GM18907 (cell line): Measurements from ENCODE around the gene SLC1A7.

ENCODE experiments used
- ATAC-seq: cut with Tn5 transposase; IDR thresholded peaks from one replicate; pipeline ENCODE4 v1.9.1; 2021; ENCODE audit warnings: mild to moderate bottlenecking, moderate library complexity; ENCODE audit not compliant: unreplicated experiment

Gene SLC1A7

DNA sequence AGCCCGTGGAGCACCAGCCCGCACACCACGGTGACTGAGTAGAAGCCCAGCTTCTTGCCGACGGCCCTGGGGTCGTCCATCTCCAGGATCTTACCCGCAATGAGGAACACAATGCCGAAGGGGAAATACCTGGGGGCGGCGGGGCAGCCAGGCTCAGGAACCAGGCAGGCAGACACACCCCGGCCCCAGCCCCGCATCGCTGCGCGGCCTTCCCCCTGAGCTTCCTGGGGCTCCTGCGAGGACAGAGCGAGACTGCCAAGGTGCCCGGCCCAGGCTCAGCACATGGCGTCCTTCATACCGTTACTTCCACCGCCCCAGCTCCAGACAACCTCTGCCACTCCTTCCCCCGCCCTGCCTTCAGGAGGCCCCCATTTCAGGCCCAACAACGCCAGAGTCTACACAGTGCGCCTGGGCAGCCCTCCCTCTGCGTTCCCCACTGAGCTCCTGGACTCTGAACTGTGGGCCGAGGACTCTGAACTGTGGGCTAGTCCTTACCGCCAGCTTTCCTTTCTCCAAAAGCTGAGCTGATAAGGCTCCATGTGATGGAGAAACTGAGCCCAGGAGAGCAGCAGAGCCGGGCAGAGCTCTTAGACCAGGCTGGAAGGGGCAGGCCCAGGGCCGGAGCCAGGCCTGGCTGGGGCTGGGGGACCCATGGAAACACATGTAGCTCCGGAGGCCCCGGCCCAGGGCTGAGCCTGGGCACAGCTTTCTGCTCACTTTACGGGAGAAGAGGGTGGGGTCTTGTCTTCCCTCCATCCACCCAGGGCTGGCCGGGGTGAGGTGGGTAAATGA, 49.6 kb downstream of the SLC1A7 start:
- ATAC-seq = no peak

DNA sequence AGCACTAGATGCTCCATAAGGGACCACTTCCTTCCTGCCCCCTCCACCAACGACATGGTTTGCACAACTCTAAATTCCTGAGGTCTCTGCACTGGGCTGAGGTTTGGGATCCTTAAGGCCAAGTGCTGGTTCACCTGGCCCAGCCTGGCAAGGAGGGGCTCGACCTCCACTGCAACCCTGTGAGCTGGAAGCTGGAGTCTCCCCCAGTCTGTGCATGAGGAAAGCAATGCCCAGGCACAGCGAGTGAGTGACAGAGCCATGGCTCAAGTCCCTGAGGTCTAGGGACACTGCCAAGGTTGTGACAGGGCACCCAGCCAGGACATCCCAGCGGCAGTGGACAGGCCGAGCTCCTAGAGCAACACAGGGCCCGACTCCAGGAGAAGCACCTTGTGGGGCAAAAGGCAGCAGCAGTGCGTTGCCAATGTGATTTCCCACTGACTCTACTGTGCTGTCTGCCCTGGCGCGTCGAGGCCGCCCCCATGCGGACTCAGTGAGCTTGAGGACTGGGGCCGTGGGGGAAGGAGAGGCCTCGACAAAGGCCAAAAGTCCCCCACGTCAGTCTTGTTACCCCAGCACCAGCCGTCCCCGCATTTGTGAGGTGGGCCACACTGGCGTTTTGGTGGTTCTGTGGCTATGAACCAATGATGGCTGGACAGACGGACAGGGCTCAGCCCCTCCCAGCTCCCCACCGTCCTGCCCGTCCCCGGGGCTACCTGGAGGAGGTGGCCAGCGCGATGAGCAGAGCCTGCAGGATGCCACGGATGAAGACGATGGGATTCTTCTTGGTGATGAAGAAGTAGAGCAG, 50.4 kb downstream of the SLC1A7 start:
- ATAC-seq = no peak

DNA sequence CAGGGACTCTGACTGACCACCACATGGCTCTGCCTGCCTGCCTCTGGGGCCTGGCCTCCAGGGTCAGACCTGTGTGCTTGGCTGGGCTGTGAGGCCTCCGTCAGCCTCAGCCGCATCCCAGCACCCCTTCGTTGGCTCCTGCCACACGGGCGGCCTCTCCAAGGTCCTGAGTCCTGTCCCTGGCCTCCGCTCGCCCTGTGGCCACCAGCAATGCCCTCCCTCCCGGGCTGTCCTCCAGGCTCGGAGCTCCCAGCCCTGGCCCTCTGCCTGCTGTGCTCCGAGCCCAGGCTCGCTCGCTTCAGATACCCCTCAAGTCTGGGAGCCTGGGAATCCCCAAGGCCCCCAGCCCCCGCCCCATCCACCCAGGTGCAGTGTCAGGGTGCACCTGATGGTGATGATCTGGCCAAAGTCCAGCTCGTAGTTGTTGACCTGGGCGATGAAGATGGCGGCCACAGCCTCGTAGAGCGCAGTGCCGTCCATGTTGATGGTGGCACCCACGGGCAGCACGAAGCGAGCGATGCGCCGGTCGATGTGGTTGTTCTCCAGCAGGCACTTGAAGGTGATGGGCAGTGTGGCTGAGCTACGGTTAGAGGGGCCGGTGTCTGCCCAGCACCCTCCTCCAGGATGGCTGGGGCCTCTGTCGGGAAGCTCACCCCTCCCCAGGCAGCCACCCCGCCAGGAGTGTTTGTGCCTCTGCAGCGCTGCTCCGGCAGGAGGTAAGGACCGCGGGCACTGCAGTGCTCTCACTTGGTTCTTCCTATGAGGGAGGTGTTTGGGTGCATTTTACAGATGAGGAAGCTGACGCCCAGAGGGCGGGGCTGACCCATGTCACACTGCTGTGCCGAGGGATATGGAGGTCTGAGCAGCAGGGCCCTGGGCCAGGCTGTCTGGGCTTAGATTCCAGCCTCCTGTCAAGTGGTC, 52.0 kb downstream of the SLC1A7 start:
- no peak for ATAC-seq

DNA sequence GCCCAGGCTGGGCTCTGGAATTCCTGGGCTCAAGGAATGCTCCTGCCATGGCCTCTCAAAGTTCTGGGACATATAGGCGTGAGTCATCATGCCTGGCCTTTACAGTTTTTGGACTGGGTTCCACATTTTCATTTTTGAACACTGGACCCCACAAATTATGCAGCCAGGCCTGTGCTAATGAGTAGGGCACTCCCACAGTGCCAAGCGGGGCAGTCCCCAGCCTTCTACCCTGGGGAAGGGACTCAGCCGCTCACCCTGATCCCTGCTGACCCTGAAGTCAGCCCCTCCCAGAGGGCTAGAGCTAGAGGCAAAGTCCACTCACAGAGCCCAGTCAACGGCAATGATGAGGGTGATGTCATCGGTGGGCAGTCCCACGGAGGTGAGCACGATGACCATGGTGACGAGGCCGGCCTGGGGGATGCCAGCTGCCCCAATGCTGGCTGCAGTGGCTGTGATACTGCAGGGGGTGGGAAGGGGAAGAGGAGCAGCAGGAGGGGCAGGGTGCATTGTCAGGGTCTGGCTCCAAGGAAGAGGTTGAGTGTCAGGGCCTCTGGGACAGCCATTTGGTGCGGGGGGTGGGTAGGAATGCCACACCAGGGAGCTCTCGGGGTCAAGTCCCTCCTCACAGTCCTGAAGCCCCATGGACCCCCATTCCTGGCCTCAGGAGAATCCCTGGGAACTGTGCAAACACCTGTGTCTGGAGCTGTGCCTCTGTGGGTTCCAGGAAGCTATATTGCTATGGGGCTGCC, 52.8 kb downstream of the SLC1A7 start:
- no peak for ATAC-seq

DNA sequence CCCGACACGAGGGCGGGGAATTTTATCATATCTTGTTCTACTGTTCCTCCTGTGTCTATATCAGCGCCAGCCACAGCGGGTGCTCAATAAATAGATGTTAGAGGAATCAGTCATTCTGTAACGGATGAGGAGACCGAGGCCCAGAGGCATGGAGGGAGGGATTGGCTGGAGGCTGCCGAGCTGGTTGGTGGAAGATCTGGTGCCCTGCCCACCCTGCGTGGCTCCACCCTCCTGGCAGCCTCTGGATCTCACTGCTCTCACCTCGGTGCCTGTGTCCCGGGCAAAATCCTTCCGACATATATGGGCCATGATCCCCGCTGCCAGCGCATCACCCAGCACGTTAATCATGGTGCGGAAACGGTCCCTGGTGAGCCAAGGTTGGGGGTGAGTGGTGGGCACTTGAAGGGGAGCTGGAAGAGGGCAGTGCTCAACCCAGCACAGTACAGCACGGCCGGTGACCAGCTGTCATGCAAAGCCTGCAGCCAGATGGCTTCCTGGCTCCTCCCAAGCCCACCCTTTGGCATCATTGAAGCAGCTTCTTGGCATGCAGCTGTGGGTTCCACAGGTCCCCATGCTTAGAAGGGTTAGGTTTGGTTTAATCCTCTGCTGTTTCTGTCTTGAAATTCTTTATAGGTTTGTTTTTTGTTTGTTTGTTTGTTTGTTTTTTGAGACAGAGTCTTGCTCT, 53.7 kb downstream of the SLC1A7 start:
- ATAC-seq = no peak

GRCh38 chr1:53087332-53088285, 54.8 kb downstream of the SLC1A7 start:
- no peak for ATAC-seq

GRCh38 chr1:53086491-53087070, 55.9 kb downstream of the SLC1A7 start:
- no peak for ATAC-seq

DNA sequence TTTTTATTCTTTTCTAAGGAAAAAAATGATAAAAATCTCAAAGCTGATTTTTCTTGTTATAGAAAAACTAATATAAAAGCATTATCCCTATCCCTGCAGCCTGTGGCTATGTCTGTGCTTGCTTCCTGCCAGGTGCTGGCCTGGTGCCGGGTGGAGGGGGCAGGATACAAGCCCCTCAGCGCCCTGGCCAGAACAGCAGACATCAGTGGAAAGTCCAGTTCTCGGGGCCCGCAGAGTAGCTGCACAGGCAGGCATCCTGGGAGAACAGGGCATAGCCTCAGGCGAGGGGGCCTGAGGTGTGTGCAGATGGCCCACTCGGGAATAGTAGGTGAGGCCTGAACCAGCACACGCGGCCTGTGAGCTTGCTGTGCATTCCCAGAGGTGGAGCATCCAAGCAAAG, 57.0 kb downstream of the SLC1A7 start:
- ATAC-seq = no peak

GRCh38 chr1:53084589-53084971, 57.9 kb downstream of the SLC1A7 start:
- ATAC-seq = no peak

DNA sequence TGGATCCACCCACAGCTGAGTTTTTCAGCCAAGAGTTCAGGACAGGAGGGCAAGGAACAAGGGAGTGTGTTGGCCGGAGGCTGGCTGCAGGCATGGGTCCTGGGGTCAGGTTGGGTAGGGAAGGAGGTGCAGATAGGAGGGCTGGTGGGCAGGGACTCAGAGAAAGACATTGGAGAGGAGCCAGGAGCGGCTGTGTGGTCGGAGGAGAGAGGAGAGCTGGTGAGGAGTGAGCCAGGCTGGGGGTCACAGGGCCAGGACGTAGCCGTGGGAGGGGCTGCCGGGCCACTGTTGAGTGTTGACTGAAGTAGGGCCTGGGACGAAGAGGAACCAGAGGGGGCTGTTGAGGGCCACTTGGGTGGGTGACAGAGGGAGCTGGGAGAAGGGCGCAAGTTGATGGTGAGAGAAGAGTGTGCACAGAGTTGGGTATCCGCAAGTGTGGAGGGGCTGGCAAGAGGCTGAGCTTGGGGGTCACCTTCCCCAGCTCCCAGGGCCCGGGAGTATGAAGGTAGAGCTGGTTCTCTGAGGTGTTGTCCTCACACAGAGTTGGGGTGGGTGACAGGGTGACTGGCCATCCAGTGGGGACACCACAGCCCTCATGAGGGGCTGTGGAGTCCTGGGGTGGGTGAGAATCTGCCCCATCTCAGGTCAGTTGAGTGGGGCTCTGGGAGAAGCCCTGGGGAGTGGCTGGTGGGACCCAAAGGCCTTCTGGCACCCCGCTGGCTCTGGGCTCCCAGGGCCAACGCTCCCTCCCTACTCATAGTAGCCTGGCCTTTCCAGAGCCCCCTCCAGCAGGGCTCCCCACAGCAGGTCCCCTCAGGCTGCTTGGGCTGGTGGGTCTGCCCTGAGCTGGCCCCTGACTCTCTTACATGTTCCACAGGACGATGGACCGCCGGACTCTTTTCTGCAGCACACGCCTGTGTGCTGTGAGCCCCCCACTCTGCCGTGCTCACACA, 58.5 kb downstream of the SLC1A7 start:
- no peak for ATAC-seq

- no peak for ATAC-seq
These were observed 59.5 kb downstream of the SLC1A7 start for GRCh38 chr1:53082826-53083455.

DNA sequence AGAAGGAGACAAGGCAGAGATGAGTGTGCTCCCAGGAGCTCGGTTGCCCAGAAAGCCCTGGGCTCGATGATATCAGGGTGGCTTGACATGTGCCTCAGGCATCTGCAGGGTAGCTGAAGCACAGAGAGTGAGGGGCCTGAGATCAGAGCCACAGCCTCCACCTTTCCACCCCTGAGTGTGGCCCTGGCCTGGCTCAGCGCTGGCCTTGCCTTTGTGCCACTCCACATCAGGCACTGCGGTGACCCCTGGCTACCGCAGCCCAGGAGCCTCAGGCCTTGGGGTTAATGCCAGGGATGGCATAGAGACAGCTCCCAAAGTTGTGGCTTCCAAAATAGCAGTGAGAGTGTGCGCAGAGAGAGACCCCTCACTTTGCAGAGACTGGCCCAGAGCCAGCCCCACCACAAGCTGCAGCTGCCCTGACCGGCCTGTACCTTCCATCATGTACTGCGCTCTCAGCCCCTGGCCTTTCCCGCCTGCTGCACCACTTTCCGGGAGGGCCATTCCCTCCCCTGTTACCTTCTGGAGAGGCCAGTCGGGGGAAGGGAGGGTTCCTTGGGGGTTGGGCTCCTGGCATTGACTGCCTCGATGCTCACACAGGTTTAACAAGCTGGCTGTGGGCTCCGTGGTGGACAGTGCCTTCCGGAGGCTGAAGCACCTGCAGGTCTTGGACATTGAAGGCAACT, 60.9 kb downstream of the SLC1A7 start:
- ATAC-seq = no peak

GRCh38 chr1:53080769-53081168, 61.7 kb downstream of the SLC1A7 start:
- no peak for ATAC-seq

DNA sequence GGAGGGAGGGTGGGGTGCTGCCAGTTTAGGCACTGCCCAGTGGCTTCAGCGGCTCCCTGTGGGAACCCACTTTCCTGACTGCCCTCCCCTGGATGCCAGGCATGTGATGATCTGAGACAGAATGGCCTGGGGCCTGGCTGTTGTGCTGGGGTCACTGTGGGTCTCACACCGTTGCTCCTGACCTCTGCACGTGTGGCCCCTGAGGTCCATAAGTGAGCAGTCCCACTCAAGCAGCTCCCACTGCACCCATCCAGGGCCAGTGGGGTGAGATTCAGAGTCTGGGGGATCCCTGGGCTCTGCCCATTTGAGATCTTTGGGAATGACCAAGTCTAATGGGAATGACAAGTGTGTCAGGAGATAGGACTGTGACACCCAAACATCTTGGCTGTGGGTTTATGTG, 62.4 kb downstream of the SLC1A7 start:
- ATAC-seq = no peak

DNA sequence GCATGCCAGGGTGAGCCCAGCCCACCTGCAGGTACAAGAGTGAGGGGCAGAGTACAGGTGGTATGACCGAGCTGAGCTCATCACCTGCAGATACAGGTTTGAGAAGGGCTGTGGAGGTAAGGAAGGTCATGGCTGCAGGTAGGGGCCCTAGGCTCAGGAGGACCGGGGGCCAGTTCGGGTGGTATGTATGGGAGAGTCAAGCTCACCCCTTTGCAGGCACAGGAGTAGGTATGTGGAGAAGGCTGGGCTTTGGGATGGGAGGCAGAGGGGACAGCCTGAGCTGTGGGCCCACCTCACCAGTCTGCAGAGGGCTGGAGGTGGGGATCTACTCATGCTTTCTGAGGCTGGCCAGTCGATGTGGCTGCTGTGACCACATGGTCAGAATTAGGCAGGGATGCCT, 63.2 kb downstream of the SLC1A7 start:
- ATAC-seq = no peak

DNA sequence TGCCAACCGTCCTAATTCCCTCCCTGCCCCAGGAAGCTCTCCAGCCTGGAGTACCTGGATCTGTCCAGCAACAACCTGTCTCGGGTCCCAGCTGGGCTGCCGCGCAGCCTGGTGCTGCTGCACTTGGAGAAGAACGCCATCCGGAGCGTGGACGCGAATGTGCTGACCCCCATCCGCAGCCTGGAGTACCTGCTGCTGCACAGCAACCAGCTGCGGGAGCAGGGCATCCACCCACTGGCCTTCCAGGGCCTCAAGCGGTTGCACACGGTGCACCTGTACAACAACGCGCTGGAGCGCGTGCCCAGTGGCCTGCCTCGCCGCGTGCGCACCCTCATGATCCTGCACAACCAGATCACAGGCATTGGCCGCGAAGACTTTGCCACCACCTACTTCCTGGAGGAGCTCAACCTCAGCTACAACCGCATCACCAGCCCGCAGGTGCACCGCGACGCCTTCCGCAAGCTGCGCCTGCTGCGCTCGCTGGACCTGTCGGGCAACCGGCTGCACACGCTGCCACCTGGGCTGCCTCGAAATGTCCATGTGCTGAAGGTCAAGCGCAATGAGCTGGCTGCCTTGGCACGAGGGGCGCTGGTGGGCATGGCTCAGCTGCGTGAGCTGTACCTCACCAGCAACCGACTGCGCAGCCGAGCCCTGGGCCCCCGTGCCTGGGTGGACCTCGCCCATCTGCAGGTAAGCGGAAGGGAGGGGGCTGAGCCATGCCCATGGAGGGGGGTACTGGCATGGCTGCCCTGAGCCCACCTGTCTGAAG, 63.9 kb downstream of the SLC1A7 start:
- no peak for ATAC-seq
